A549 (cell line): ENCODE measurements around the gene FGGY.

Experiments
- CHD2 ChIP-seq: fragments of 150-350 bp; IDR thresholded peaks from 2 replicates; pipeline ENCODE4 v1.6.1; 2014; ENCODE audit warnings: low read length; ENCODE audit not compliant: partially characterized antibody
- EHMT2 ChIP-seq: fragments of 200-600 bp; sonication (generic); IDR thresholded peaks from 2 replicates; pipeline ENCODE4 v1.6.1; 2016; ENCODE audit warnings: antibody characterized with exemption, low read depth, mild to moderate bottlenecking, moderate library complexity
- EP300 ChIP-seq, 2 experiments: fragments of >200 bp; sonication (Bioruptor Twin); formaldehyde crosslinking; IDR thresholded peaks; 2 replicates in 1 of 2; 3 replicates in 1 of 2; pipeline ENCODE4 v1.6.1; 2016 to 2017
- JUN ChIP-seq, 2 experiments: fragments of >200 bp; sonication (Bioruptor Twin); formaldehyde crosslinking; IDR thresholded peaks; 2 replicates in 1 of 2; 3 replicates in 1 of 2; pipeline ENCODE4 v1.6.1; 2016 to 2017
- POLR2A ChIP-seq: IDR thresholded peaks from 2 replicates; pipeline ENCODE4 v1.6.1; 2012; ENCODE audit warnings: mild to moderate bottlenecking, low read length
- SMC3 ChIP-seq: fragments of >200 bp; sonication (Bioruptor Twin); formaldehyde crosslinking; IDR thresholded peaks from 3 replicates; pipeline ENCODE4 v1.6.1; 2018; ENCODE audit warnings: inconsistent platforms
- TP53 ChIP-seq: fragments of 250-450 bp; sonication (Bioruptor Pico); IDR thresholded peaks from 2 replicates; pipeline ENCODE4 v1.5.0; 2021; ENCODE audit warnings: mild to moderate bottlenecking, moderate library complexity
- ZFP36 ChIP-seq: fragments of 450-650 bp; IDR thresholded peaks from 2 replicates; pipeline ENCODE4 v1.6.1; 2014; ENCODE audit warnings: borderline replicate concordance; ENCODE audit not compliant: partially characterized antibody
- TF ChIP-seq, protein P1 (sequence below): fragments of >200 bp; sonication (Bioruptor Twin); formaldehyde crosslinking; IDR thresholded peaks from 3 replicates; pipeline ENCODE4 v1.5.1; 2016
- TF ChIP-seq, protein P2 (sequence below): fragments of 200-600 bp; sonication (generic); IDR thresholded peaks from 2 replicates; pipeline ENCODE4 v1.6.1; 2016; ENCODE audit warnings: antibody characterized with exemption, mild to moderate bottlenecking, moderate library complexity
- TF ChIP-seq, protein P3 (sequence below): fragments of 450-650 bp; IDR thresholded peaks from 2 replicates; pipeline ENCODE4 v1.6.1; 2014; ENCODE audit warnings: antibody characterized with exemption

DNA sequence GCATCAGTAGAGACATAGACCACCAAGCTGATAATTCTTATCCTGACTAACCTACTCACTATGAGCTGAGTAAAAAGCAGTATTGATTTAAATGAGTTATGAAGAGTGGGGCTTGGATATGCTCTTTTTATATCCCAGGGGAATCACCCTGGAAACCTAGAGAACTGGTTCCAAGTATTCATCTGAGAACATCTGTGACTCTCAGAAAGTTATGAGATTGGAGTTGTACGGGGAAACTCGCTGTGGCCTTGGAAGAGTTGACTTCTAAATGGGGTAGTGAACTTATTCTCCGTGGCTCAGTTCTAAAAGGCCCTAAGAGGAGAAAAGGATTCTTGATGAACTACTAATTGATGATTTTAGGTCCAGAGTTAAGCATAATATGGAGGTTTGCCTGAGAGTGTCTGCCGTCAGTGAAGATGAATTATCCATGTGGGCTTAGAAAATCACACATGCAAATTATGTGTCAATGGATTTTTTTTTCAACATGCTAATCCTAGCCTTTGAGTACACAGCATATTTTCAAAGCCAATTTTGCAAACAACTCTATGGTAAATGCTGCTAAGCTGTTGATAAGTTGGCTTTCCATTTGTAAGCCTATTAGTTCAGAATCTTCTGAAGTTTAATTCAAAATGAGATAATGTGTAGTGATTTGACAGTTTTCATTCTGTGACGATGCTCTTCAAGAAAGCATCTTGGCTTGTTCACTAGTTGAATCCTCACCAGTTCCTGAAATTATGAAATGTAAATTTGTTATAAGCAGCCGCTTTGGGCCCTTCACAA is 122.7 kb downstream of the FGGY start:
- TF ChIP-seq, protein P1, sequence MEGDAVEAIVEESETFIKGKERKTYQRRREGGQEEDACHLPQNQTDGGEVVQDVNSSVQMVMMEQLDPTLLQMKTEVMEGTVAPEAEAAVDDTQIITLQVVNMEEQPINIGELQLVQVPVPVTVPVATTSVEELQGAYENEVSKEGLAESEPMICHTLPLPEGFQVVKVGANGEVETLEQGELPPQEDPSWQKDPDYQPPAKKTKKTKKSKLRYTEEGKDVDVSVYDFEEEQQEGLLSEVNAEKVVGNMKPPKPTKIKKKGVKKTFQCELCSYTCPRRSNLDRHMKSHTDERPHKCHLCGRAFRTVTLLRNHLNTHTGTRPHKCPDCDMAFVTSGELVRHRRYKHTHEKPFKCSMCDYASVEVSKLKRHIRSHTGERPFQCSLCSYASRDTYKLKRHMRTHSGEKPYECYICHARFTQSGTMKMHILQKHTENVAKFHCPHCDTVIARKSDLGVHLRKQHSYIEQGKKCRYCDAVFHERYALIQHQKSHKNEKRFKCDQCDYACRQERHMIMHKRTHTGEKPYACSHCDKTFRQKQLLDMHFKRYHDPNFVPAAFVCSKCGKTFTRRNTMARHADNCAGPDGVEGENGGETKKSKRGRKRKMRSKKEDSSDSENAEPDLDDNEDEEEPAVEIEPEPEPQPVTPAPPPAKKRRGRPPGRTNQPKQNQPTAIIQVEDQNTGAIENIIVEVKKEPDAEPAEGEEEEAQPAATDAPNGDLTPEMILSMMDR = no peak
- TF ChIP-seq EHMT2 = no peak
- TF ChIP-seq, protein P2, sequence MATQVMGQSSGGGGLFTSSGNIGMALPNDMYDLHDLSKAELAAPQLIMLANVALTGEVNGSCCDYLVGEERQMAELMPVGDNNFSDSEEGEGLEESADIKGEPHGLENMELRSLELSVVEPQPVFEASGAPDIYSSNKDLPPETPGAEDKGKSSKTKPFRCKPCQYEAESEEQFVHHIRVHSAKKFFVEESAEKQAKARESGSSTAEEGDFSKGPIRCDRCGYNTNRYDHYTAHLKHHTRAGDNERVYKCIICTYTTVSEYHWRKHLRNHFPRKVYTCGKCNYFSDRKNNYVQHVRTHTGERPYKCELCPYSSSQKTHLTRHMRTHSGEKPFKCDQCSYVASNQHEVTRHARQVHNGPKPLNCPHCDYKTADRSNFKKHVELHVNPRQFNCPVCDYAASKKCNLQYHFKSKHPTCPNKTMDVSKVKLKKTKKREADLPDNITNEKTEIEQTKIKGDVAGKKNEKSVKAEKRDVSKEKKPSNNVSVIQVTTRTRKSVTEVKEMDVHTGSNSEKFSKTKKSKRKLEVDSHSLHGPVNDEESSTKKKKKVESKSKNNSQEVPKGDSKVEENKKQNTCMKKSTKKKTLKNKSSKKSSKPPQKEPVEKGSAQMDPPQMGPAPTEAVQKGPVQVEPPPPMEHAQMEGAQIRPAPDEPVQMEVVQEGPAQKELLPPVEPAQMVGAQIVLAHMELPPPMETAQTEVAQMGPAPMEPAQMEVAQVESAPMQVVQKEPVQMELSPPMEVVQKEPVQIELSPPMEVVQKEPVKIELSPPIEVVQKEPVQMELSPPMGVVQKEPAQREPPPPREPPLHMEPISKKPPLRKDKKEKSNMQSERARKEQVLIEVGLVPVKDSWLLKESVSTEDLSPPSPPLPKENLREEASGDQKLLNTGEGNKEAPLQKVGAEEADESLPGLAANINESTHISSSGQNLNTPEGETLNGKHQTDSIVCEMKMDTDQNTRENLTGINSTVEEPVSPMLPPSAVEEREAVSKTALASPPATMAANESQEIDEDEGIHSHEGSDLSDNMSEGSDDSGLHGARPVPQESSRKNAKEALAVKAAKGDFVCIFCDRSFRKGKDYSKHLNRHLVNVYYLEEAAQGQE = no peak
- TF ChIP-seq EP300 (IDR thresholded peaks at IDR 0.05) = no peak
- TF ChIP-seq SMC3 = no peak
- no peak for TF ChIP-seq CHD2
- no peak for TF ChIP-seq JUN (IDR thresholded peaks at IDR 0.05)
- TF ChIP-seq POLR2A = no peak
- no peak for TF ChIP-seq ZFP36
- no peak for TF ChIP-seq TP53 (CRISPR knock-in tag)
- TF ChIP-seq, protein P3, sequence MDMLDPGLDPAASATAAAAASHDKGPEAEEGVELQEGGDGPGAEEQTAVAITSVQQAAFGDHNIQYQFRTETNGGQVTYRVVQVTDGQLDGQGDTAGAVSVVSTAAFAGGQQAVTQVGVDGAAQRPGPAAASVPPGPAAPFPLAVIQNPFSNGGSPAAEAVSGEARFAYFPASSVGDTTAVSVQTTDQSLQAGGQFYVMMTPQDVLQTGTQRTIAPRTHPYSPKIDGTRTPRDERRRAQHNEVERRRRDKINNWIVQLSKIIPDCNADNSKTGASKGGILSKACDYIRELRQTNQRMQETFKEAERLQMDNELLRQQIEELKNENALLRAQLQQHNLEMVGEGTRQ = no peak
